GM19324 (cell line): ENCODE data around the gene TOM1L2.

ENCODE experiments used
- ATAC-seq: cut with Tn5 transposase; IDR thresholded peaks from one replicate; pipeline ENCODE4 v1.9.1; 2021; ENCODE audit warnings: mild to moderate bottlenecking, moderate library complexity; ENCODE audit not compliant: unreplicated experiment, low FRiP score

TOM1L2 gene

GRCh38 chr17:17884391-17885357, 87.5 kb downstream of the TOM1L2 start:
- no peak for ATAC-seq

GRCh38 chr17:17883801-17884200, 88.4 kb downstream of the TOM1L2 start:
- ATAC-seq = no peak

- ATAC-seq = no peak
Measured at GRCh38 chr17:17882082-17882581, 90.1 kb downstream of the TOM1L2 start.

- no peak for ATAC-seq
Measured at GRCh38 chr17:17880577-17881196, 91.5 kb downstream of the TOM1L2 start.

- ATAC-seq = no peak
Measured at GRCh38 chr17:17877529-17878358, 94.5 kb downstream of the TOM1L2 start.

GRCh38 chr17:17876959-17877528, 95.2 kb downstream of the TOM1L2 start:
- no peak for ATAC-seq

- no peak for ATAC-seq
Measured at GRCh38 chr17:17874478-17874877, 97.7 kb downstream of the TOM1L2 start.

- no peak for ATAC-seq
Measured at GRCh38 chr17:17873450-17873991, 98.7 kb downstream of the TOM1L2 start.

GRCh38 chr17:17872547-17873345, 99.5 kb downstream of the TOM1L2 start:
- ATAC-seq = no peak

- ATAC-seq = no peak
Measured at GRCh38 chr17:17871913-17872312, 100.3 kb downstream of the TOM1L2 start.

- ATAC-seq = no peak
Measured at GRCh38 chr17:17870247-17870646, 102.0 kb downstream of the TOM1L2 start.

GRCh38 chr17:17868641-17869522, 103.3 kb downstream of the TOM1L2 start:
- ATAC-seq = no peak

- ATAC-seq = no peak
Measured at GRCh38 chr17:17866897-17867296, 105.3 kb downstream of the TOM1L2 start.

- no peak for ATAC-seq
Measured at GRCh38 chr17:17866425-17866824, 105.8 kb downstream of the TOM1L2 start.

- no peak for ATAC-seq
Measured at GRCh38 chr17:17865035-17865434, 107.2 kb downstream of the TOM1L2 start.

- ATAC-seq = no peak
Measured at GRCh38 chr17:17860766-17861107, 111.5 kb downstream of the TOM1L2 start.

- ATAC-seq = no peak
Measured at GRCh38 chr17:17859909-17860765, 112.1 kb downstream of the TOM1L2 start.

GRCh38 chr17:17857496-17857895, 114.7 kb downstream of the TOM1L2 start:
- no peak for ATAC-seq
